Loucy (cell line): ENCODE data around the gene GALM.

Experiments
- CTCF ChIP-seq: fragments of 200-600 bp; sonication (generic); conservative IDR thresholded peaks from 2 replicates; pipeline ENCODE4 v1.5.1; 2014; ENCODE audit warnings: mild to moderate bottlenecking, antibody characterized with exemption, low read length
- EZH2phosphoT487 ChIP-seq: fragments of 200-600 bp; IDR thresholded peaks from 2 replicates; pipeline ENCODE4 v1.6.1; 2018; ENCODE audit warnings: antibody characterized with exemption, mild to moderate bottlenecking, moderate library complexity, borderline replicate concordance

GRCh38 chr2:38727661-38728060 lies 61.7 kb downstream of the GALM start:
- TF ChIP-seq CTCF (no peak), EZH2phosphoT487 (no peak)
